ENCODE results near the gene EXD3. TPM values are rescaled to one million over a fixed set of nuclear protein-coding genes. Genes with fewer than 3 reads are reported as not detected.
A peak's percentile ranks its signal among the peaks of the same experiment; 100 is the strongest.
"Not testable (repeated sequence)": the region's sequence is repeated elsewhere in the genome, so short reads cannot be mapped to it uniquely, and the experiment has no call there.

EXD3 gene
- total RNA-seq, 1 experiment from 2014 or later: 1.4 TPM

DNA sequence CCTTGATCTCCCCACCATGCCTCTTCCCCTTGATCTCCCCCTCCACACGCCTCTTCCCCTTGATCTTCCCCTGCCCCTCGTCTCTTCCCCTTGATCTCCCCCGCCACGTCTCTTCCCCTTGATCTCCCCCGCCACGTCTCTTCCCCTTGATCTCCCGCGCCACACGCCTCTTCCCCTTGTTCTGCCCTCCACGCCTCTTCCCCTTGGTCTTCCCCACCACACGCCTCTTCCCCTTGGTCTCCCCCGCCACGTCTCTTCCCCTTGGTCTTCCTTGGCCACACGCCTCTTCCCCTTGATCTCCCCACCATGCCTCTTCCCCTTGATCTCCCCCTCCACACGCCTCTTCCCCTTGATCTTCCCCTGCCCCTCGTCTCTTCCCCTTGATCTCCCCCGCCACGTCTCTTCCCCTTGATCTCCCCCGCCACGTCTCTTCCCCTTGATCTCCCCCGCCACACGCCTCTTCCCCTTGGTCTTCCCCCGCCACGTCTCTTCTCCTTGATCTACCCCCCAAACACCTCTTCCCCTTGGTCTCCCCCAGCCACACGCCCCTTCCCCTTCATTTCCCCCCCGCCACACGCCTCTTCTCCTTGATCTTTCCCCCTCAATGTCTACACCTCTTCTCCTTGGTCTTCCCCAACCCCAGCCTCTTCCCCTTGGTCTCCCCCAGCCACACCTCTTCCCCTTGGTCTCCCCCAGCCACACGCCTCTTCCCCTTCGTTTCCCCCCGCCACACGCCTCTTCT lies 28.5 kb upstream of the EXD3 start:
- in situ Hi-C loops (cut with HindIII; ENCODE audit: low pct_unique_long_range_greater_than_20kb, low sequenced_read_pairs): not testable (repeated sequence)

DNA sequence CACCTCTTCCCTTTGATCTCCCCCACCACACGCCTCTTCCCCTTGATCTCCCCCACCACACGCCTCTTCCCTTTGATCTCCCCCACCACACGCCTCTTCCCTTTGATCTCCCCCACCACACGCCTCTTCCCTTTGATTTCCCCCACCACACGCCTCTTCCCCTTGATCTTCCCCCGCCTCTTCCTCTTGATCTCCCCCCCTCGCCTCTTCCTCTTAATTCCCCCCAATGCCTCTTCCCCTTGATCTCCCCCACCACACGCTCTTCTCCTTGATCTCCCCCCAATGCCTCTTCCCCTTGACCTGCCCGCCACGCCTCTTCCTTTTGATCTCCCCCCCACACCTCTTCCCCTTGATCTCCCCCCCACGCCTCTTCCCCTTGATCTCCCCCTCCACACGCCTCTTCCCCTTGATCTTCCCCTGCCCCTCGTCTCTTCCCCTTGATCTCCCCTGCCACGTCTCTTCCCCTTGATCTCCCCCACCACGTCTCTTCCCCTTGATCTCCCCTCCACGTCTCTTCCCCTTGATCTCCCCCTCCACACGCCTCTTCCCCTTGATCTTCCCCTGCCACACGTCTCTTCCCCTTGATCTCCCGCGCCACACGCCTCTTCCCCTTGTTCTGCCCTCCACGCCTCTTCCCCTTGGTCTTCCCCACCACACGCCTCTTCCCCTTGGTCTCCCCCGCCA lies 27.7 kb upstream of the EXD3 start:
- in situ Hi-C loops (cut with HindIII; ENCODE audit: low pct_unique_long_range_greater_than_20kb, low sequenced_read_pairs); DNase-seq (ENCODE audit: low read depth, low spot score): not testable (repeated sequence)

More for the DNA sequence above, 28.5 kb upstream of the EXD3 start:
- DNase-seq (ENCODE audit: low read depth, low spot score): not testable (repeated sequence)

DNA sequence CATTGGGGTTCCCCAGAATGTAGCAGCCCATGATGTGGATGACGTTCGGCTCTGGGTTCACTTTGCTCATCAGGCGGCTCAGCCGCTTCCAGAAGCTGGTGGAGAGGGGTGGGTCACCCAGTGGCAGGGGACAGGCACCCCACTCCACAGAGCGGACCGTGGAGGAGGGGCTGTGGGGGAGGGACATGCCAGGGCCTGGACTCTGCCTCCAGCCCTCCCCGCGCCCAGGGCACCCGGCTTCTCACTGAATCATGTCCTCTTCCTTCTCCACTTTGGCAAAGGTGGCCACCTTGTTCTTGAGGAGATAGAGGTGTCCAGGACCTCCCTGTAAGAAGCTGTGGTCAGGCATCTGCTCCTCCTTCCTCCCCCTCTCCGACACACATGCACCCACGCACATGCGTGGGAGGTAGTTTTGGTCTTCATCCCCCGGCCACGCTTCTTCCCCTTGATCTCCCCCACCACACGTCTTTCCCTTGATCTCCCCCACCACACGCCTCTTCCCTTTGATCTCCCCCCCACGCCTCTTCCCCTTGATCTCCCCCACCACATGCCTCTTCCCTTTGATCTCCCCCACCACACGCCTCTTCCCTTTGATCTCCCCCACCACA lies 27.1 kb upstream of the EXD3 start:
- in situ Hi-C loops (cut with HindIII; ENCODE audit: low pct_unique_long_range_greater_than_20kb, low sequenced_read_pairs): no loop called here

DNA sequence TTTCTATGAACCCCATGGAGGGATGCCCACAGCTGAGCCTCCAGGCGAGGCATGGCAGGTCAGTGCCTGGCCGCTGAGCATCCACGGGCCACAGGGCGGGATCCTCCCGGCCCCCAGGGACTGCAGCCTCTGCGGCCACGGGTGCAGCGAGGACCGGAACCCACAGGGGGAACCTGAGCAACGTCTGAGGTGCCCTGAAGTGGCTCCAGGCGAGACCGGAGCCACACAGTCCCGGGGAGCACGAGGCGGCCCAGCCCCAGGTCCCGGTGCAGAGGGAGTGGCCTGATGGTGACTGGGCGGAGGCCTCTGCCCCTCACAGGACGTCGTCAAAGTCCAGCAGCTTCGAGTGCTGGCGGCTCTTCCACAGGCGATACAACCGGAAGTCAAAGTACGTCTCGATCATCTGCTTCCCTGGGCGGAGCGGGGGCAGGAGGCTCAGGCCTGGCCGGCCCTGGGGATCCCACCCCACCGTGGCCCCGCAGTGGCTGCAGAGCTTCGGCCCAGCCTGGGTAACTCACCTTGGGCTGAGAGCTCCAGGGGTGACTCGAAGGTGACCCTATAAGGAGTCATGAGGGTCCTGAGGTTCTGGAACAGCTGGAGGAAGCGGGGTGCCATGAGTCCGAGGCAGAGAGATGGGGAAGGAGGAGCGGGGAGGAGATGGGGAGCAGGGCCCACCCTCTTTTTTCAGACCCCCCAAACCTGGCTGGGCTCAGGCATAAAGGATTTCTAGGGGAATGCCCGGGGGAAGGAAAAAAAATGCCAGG lies 26.3 kb upstream of the EXD3 start:
- in situ Hi-C loops (cut with HindIII; ENCODE audit: low pct_unique_long_range_greater_than_20kb, low sequenced_read_pairs): no loop called here
- DNase-seq (ENCODE audit: low read depth, low spot score): no peak

More for the DNA sequence above, 27.1 kb upstream of the EXD3 start:
- DNase-seq (ENCODE audit: low read depth, low spot score): no peak

DNA sequence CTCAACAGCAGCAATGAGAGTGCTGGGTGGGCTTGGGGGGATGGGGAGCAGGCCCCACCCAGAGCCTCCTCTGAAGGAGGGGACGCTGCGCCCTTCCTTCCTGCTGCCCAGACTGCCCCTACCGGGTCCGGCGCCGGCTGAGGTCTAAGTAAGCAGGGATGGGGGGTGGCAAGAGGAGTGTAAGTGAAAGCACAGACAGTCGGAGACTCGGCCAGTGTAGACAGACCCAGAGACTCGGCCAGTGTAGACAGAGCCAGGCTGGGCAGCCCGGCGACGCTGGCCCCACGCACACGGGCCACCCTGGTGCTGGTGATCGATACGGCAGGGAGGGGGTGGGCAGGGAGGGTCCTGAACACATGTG lies 25.6 kb upstream of the EXD3 start:
- in situ Hi-C loops (cut with HindIII; ENCODE audit: low pct_unique_long_range_greater_than_20kb, low sequenced_read_pairs): no loop called here
- DNase-seq (ENCODE audit: low read depth, low spot score): no peak

DNA sequence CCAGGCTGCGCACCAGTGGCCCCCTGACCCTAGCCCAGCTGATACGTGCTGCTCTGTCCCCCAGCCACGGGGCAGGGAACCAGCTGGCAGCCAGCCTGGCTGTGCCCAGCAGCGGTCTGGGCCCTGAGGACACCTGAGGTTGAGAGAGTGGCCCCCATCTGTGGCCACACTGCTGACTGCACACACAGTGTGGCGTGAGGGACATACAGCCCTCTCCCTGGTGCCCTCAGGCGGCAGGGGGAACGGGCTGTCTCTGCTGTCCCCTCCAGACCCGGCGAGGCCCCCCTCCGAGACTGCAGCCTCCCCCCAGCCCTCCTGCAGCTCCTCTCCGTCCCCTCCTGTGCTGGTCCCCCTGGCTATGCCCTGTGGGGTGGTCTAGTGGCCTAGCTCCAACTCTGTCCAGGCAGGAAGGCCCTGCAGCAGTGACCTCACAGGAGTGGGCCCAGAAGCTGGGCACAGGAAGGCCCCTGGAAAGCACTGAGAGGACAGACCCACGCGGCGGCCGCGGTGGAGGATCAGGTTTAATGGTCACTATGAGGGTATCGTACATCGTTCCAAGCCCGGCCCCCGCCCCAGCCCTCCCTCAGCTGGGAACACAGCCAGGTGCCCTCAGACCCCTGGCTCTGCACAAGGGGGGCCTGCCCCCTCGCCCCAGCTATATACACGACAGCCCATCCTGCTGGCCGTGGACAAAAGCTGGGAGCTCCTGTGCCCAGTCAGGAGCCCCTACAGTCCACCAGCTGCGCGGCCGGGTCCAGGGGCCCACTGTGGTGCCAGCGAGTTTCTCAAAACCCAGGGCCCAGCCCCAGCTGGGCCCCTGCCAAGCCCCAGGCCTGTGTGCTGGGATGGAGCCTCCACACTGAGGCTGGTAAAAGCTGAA lies 25.0 kb upstream of the EXD3 start:
- in situ Hi-C loops (cut with HindIII; ENCODE audit: low pct_unique_long_range_greater_than_20kb, low sequenced_read_pairs): no loop called here
- no peak for DNase-seq (ENCODE audit: low read depth, low spot score)

DNA sequence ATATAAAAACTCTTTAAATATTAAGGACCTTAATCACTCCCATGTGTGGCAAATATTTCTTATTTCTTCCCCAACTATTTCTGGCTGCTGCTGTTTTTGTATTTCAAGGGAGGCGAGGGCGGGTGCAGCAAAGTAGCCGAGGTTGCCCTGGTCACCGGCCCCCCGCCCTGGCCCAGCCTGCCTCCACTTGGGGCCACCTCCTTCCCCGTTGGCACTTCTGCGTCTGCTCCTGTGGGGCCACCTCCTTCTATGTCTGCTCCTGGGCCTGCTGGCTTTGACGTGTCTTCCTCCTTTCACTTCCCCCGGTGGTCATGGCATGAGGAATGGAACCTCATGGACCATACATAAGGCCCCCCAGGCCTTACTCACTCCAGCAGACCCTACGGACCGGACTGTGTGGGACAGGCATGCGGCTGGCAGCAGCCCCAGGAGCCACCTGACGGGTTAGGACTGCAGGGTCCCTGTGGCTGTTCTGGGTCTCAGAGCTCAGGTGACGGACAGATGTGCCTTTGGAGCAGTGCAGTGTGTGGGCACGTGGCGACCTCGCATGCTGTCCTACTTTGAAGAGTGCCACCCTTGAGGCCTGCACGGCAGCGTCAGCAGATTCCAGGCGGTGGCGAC lies 24.0 kb upstream of the EXD3 start:
- no peak for DNase-seq (ENCODE audit: low read depth, low spot score)
- in situ Hi-C loops (cut with HindIII; ENCODE audit: low pct_unique_long_range_greater_than_20kb, low sequenced_read_pairs): no loop called here

DNA sequence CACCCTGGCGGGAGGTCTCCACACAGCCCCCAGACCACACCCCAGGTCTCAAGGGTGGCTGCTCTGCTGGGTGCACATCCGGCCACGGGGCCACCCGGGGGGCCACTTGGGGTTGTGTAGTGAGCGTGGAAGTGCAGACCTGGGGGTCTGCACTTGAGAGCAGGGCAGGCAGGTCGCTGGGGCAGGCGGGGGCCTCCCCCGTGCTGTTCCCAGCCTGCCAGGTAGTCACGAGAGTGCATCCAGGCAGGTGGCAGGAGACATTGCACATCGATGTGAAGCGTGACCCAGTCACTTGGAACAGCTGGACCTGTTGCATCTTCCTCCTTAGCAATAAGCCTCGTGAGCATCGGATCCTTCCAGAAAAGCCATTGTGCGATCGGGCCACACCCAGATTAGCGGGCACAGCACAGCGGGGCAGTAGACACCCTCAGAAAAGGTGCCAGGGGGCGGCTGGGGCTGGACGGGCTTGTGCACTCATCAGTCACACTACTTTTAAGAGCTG lies 23.0 kb upstream of the EXD3 start:
- in situ Hi-C loops (cut with HindIII; ENCODE audit: low pct_unique_long_range_greater_than_20kb, low sequenced_read_pairs): no loop called here

DNA sequence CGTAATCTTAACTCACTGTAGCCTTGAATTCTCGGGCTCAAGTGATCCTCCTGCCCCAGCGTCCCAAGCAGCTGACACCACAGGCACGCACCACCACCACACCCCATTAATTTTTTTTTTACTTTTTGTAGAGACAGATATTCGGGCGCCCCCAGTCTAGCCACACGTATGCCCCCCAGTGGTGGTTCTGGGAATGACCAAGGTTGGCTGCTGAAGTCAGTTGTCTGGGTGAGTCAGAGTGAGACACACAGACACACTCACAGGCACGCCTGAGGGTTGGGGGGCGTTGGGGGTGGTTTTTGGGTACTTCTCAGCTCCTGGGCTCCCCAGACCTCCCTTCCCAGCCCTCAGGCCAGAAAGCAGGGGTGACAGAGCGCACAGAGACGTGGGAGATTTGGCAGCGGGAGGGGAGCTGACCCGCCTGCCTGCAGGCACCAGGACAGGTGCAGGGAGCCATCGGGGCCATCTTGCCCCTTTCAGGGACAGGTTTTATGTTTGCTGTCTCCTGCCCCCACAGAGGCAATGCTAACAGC lies 22.4 kb upstream of the EXD3 start:
- in situ Hi-C loops (cut with HindIII; ENCODE audit: low pct_unique_long_range_greater_than_20kb, low sequenced_read_pairs): no loop called here
- DNase-seq (ENCODE audit: low read depth, low spot score): peak; percentile 76

More for the DNA sequence above, 23.0 kb upstream of the EXD3 start:
- no peak for DNase-seq (ENCODE audit: low read depth, low spot score)

DNA sequence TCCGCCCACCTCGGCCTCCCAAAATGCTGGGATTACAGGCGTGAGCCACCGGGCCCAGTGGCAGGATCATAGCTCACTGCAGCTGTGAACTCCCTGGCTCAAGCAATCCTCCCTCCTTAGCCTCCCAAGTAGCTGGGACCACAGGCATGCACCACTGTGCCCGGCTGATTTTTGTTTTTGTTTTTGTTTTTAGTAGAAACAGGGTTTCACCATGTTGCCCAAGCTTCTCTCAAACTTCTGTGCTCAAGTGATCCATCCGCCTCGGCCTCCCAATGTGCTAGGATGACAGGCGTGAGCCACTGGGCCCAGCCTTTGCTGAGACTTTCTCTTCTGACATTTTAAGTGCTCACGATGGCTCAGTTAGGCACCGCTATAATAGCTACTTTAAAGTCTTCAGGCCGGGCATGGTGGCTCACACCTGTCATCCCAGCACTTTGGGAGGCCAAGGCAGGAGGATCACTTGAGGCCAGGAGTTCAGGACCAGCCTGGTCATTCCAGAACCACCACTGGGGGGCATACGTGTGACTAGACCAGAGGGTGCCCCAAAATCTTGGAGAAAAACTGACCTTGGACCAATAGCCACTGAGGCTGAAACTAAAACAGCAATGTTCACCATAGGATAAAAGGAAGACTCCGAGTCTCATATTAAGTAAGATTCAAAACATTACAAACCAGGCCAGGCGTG lies 21.3 kb upstream of the EXD3 start:
- in situ Hi-C loops (cut with HindIII; ENCODE audit: low pct_unique_long_range_greater_than_20kb, low sequenced_read_pairs): no loop called here
- no peak for DNase-seq (ENCODE audit: low read depth, low spot score)

DNA sequence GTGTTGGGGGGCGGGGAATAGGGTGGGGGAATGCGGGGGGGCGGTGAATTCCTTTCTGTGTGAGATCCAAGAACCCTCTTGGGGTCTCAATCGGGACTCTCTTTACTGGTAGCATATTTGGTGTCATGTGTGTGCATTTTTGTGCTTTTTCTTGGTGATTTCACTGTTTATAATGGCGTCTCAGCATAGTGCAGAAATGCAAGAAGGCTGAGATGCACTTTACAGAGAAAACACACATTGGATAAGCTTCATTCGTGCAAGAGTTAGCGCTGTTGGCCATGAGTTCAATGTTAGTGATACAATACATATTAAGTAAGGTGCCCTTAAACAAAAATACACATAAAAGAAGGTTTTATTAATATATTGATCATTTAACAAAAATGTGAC lies 19.0 kb upstream of the EXD3 start:
- DNase-seq (ENCODE audit: low read depth, low spot score): no peak
- in situ Hi-C loops (cut with HindIII; ENCODE audit: low pct_unique_long_range_greater_than_20kb, low sequenced_read_pairs): no loop called here

DNA sequence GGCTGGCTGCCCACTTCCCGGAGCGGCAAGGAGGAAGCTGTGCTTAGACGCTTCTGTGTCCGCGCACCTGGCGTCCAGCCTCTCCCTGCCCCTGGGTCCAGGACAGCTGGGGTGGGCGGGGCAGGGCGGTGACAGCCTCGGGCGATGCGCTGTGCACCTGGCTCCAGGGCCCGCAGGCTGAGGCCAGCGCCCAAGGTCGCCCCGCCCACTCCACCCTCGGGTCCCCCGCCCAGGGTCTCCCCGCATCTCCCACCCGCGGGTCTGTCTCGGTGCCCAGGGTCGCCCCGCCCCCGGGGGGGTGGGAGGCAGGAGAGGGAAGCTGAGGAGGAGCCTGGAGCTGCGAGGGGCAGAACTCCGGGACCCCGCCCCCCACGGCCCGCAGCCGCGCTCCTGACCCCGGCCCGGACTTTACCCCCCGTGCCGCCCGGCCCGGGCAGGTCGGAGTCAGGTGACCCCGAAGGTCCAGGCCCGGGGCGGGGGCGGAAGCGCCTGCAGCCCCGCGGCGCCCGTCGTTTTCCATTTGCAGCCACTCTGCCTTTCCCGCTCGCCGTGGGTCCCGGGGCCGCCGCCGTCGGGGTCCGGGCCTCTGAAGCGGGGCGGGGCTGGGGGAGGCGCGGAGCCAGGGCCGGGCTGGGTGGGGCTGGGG lies 18.4 kb upstream of the EXD3 start, which contains the start of gene ENTPD8:
ENTPD8 (minus strand) TSS at position 69 of the 646 bp plus-strand sequence. CDS start 3,072 bp downstream, outside the sequence.
- peak; percentile 50 for DNase-seq (ENCODE audit: low read depth, low spot score)
- in situ Hi-C loops (cut with HindIII; ENCODE audit: low pct_unique_long_range_greater_than_20kb, low sequenced_read_pairs): no loop called here

DNA sequence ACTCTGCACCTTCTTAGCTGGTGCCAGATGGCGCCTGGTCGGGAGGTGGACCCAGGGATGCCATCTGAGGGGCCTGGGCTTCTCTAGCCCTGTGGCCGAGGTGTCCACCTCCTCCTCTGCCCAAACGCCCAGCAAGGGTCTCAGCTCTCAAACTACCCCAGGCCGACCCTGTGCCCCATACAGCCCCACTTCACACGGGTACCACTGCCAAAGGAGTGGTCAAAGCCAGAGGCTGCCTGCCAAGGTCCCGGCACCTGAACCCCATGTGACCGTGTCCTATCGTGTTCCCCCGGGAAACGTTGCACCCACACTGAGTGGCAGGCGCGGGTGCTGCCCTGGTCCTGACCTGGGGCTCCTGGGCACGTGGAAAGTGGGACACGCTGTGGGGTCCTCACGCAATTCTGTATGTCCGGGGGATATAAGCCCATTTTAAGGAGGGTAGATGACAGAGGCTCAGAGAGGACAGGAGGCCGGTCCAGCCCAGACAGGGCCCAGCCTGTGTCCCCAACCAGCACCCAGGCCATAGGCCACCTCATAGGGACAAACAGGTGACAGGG lies 16.3 kb upstream of the EXD3 start:
- in situ Hi-C loops (cut with HindIII; ENCODE audit: low pct_unique_long_range_greater_than_20kb, low sequenced_read_pairs): no loop called here
- DNase-seq (ENCODE audit: low read depth, low spot score): no peak

DNA sequence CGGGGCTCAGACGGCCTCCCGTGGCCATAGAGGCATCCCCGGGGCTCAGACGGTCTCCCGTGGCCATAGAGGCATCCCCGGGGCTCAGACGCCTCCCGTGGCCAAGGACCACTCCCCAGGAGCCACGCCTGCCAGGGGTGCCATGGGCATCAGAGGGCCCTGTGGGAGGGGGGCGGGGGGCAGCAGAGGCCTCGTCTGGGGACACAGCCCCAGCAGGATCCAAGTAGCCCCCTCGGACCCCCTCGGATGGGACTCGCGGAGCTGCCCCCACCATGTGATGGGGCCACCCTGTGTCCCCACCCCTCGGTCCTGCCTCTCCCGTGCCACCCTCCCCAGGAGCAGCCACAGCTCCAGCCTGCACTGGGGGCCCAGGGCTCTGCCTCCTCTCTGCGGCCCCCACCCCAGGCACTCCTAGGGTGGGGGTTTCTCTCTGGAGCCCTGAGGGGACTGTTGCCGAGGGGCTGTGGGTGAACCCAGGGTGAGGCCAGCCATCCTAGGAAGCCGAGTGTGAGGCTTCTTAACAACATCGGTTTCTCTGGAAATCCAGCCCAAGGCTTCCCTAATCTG lies 15.7 kb upstream of the EXD3 start:
- in situ Hi-C loops (cut with HindIII; ENCODE audit: low pct_unique_long_range_greater_than_20kb, low sequenced_read_pairs): no loop called here
- no peak for DNase-seq (ENCODE audit: low read depth, low spot score)
